GM19372 (cell line): ENCODE data around the gene MAP3K6.
A peak's percentile ranks its signal among the peaks of the same experiment; 100 is the strongest.

Source experiments
- ATAC-seq: cut with Tn5 transposase; IDR thresholded peaks from one replicate; pipeline ENCODE4 v1.9.1; 2021; ENCODE audit warnings: mild to moderate bottlenecking, low read depth, moderate library complexity; ENCODE audit not compliant: unreplicated experiment

MAP3K6 gene

GRCh38 chr1:27339213-27339612, 27.5 kb downstream of the MAP3K6 start:
- no peak for ATAC-seq

GRCh38 chr1:27338751-27339150, 28.0 kb downstream of the MAP3K6 start:
- ATAC-seq: no peak

GRCh38 chr1:27336756-27337155, 30.0 kb downstream of the MAP3K6 start:
- ATAC-seq: no peak

GRCh38 chr1:27335506-27336422, 31.0 kb downstream of the MAP3K6 start:
- ATAC-seq: no peak

- no peak for ATAC-seq
These were observed 33.0 kb downstream of the MAP3K6 start for GRCh38 chr1:27333717-27334279.

- ATAC-seq: no peak
These were observed 34.1 kb downstream of the MAP3K6 start for GRCh38 chr1:27332536-27333281.

GRCh38 chr1:27331922-27332321, 34.8 kb downstream of the MAP3K6 start:
- ATAC-seq: no peak

- ATAC-seq: no peak
These were observed 35.3 kb downstream of the MAP3K6 start for GRCh38 chr1:27331426-27331825.

GRCh38 chr1:27330786-27331185, 36.0 kb downstream of the MAP3K6 start:
- ATAC-seq: no peak

- no peak for ATAC-seq
These were observed 38.8 kb downstream of the MAP3K6 start for GRCh38 chr1:27327964-27328363.

- ATAC-seq: no peak
These were observed 41.5 kb downstream of the MAP3K6 start for GRCh38 chr1:27325286-27325685.

- no peak for ATAC-seq
These were observed 44.1 kb downstream of the MAP3K6 start for GRCh38 chr1:27322569-27323240.

- ATAC-seq: peak; percentile 94
These were observed 44.8 kb downstream of the MAP3K6 start, which contains the start of gene TMEM222 for GRCh38 chr1:27321813-27322568. TMEM222 (plus strand) TSS chr1:27322163; CDS start chr1:27322198, 35 bp downstream.

- no peak for ATAC-seq
These were observed 48.2 kb downstream of the MAP3K6 start for GRCh38 chr1:27318596-27318995.

- ATAC-seq: no peak
These were observed 48.6 kb downstream of the MAP3K6 start for GRCh38 chr1:27318136-27318535.

GRCh38 chr1:27316860-27317259, 49.9 kb downstream of the MAP3K6 start:
- no peak for ATAC-seq

- ATAC-seq: no peak
These were observed 52.0 kb downstream of the MAP3K6 start for GRCh38 chr1:27314737-27315136.

GRCh38 chr1:27314169-27314568, 52.6 kb downstream of the MAP3K6 start:
- ATAC-seq: no peak

GRCh38 chr1:27307874-27308598, 58.7 kb downstream of the MAP3K6 start:
- no peak for ATAC-seq
